Keratinocyte (primary cell): ENCODE results near the gene EIF4E1B. TPM values are rescaled to one million over a fixed set of nuclear protein-coding genes. Genes with fewer than 3 reads are reported as not detected.

Experiments used
- DNase-seq: peaks from one replicate; pipeline ENCODE4 v3.0.0-alpha.2; 2011; ENCODE audit warnings: low read depth, missing footprints, low spot score
- FAIRE-seq: peaks from 2 replicates; lab custom pipeline; 2011; peaks lifted over from hg19 to GRCh38; lab: Jason Lieb, UNC
- H2AFZ ChIP-seq: 2 replicates; pipeline ENCODE4 v1.6.0; 2012; ENCODE audit warnings: low read length, control low read depth, inconsistent platforms; ENCODE audit not compliant: control insufficient read depth
- H3K27ac ChIP-seq: 2 replicates; pipeline ENCODE4 v1.5.1; 2011; ENCODE audit warnings: low read length; ENCODE audit not compliant: control insufficient read depth, insufficient read depth
- H3K27me3 ChIP-seq: 3 replicates; pipeline ENCODE4 v1.6.0; 2011; ENCODE audit warnings: low read length; ENCODE audit not compliant: control insufficient read depth, insufficient read depth; ENCODE audit errors: extremely low read depth
- H3K36me3 ChIP-seq, 2 experiments: 2 replicates in 1 of 2; 3 replicates in 1 of 2; pipeline ENCODE4 v1.5.1; 2011; ENCODE audit warnings: low read length in 2 of 2, mild to moderate bottlenecking in 1 of 2; ENCODE audit not compliant: control insufficient read depth in 2 of 2, insufficient read depth in 2 of 2; ENCODE audit errors: extremely low read depth in 1 of 2
- H3K4me1 ChIP-seq: 3 replicates; pipeline ENCODE4 v1.5.1; 2011; ENCODE audit warnings: low read length; ENCODE audit not compliant: control insufficient read depth, insufficient read depth; ENCODE audit errors: extremely low read depth
- H3K4me2 ChIP-seq: 3 replicates; pipeline ENCODE4 v1.6.0; 2011; ENCODE audit warnings: low read depth, low read length; ENCODE audit not compliant: control insufficient read depth, insufficient read depth; ENCODE audit errors: extremely low read depth
- H3K4me3 ChIP-seq, 3 experiments: fragments of 200-600 bp in 1 of 3; sonication (generic) in 1 of 3; 2 replicates in 2 of 3; 3 replicates in 1 of 3; pipeline ENCODE4 v1.5.1; 2011 to 2016; ENCODE audit warnings: low read length in 3 of 3, mild to moderate bottlenecking in 3 of 3, control low read depth in 2 of 3, inconsistent platforms in 1 of 3, low read depth in 1 of 3, mixed read lengths in 1 of 3, mixed run types in 1 of 3, moderate library complexity in 1 of 3; ENCODE audit not compliant: control insufficient read depth in 2 of 3, insufficient read depth in 2 of 3; ENCODE audit errors: extremely low read depth in 1 of 3
- H3K79me2 ChIP-seq: 2 replicates; pipeline ENCODE4 v1.6.0; 2012; ENCODE audit warnings: low read length; ENCODE audit not compliant: control insufficient read depth, insufficient read depth
- H3K9ac ChIP-seq: 3 replicates; pipeline ENCODE4 v1.6.0; 2011; ENCODE audit warnings: low read length; ENCODE audit not compliant: control insufficient read depth, insufficient read depth; ENCODE audit errors: extremely low read depth
- H3K9me1 ChIP-seq: 3 replicates; pipeline ENCODE4 v1.6.0; 2011; ENCODE audit warnings: low read length; ENCODE audit not compliant: control insufficient read depth, insufficient read depth; ENCODE audit errors: extremely low read depth
- H3K9me3 ChIP-seq: 2 replicates; pipeline ENCODE4 v1.5.1; 2012; ENCODE audit warnings: low read depth, low read length; ENCODE audit not compliant: control insufficient read depth
- H4K20me1 ChIP-seq: 3 replicates; pipeline ENCODE4 v1.6.0; 2011; ENCODE audit warnings: low read length; ENCODE audit not compliant: control insufficient read depth, insufficient read depth; ENCODE audit errors: extremely low read depth
- CTCF ChIP-seq, 3 experiments: IDR thresholded peaks in 1 of 3; conservative IDR thresholded peaks in 1 of 3; optimal IDR thresholded peaks in 1 of 3; 2 replicates in 2 of 3; 3 replicates in 1 of 3; pipeline versions ENCODE3 to v1.5.1; 2011; ENCODE audit warnings: low read length in 3 of 3, mild to moderate bottlenecking in 3 of 3, moderate library complexity in 2 of 3, control low read depth in 1 of 3, inconsistent platforms in 1 of 3; ENCODE audit not compliant: insufficient read depth in 2 of 3; ENCODE audit errors: extremely low read depth in 1 of 3
- EZH2 ChIP-seq: IDR thresholded peaks from one replicate; pipeline ENCODE4 v1.6.1; 2012; ENCODE audit warnings: inconsistent platforms, mild to moderate bottlenecking, low read length, moderate library complexity
- dilution Hi-C: fragments of 300-500 bp; cut with MboI; formaldehyde crosslinking; loops from one replicate; pipeline ENCODE4 v1.7.0; 2020; ENCODE audit warnings: low sequenced_read_pairs; ENCODE audit not compliant: extremely low pct_ligation_motif_present
- polyA plus RNA-seq, 5 experiments: library from polyadenylated mRNA; depleted of rRNA in 3 of 5; stranded (reverse) in 3 of 5; stranded (forward) in 1 of 5; unstranded in 1 of 5; fragments of >200 nt; gene quantifications; 1 replicate in 1 of 5; 2 replicates in 3 of 5; 3 replicates in 1 of 5; pipeline versions ENCODE4 v1.2.1 to v1.2.3, GENCODE V29; 2011 to 2012; ENCODE audit warnings: missing spikeins in 2 of 5, low read depth in 1 of 5, low replicate concordance in 1 of 5

The EIF4E1B gene
- polyA plus RNA-seq, 1 donor (not counting 4 experiments of a cell fraction or from before 2014, with no cell fraction given): not detected

- Histone ChIP-seq H3K27me3 (peaks cover 35% of the 10 kb centered on the region), H4K20me1 (no peaks in the 10 kb centered on the region), H3K9me3 (no peaks in the 10 kb centered on the region), H3K79me2 (no peaks in the 10 kb centered on the region), H3K4me1 (peaks cover 13% of the 10 kb centered on the region), H3K27ac (no peak overlapping the region), H3K9ac (no peak overlapping the region), H3K9me1 (no peaks in the 10 kb centered on the region), H3K36me3 (no peaks in the 10 kb centered on the region), H3K4me3 (no peak overlapping the region), H3K4me2 (no peak overlapping the region), H2AFZ (no peak overlapping the region)
- dilution Hi-C loops: no loop called here
- FAIRE-seq (no peak), DNase-seq (no peak)
- TF ChIP-seq CTCF (optimal IDR thresholded peaks at IDR 0.05 in 1 of 3, IDR thresholded peaks at IDR 0.05 in 1 of 3, conservative IDR thresholded peaks at IDR 0.05 in 1 of 3; ENCODE audit: extremely low read depth in 1 of 3, insufficient read depth in 2 of 3, low read length in 3 of 3): no peak
- no peak for TF ChIP-seq EZH2
These were observed 3.1 kb downstream of the EIF4E1B start for GRCh38 chr5:176633598-176633997.

- TF ChIP-seq EZH2 (no peak), CTCF (optimal IDR thresholded peaks at IDR 0.05 in 1 of 3, IDR thresholded peaks at IDR 0.05 in 1 of 3, conservative IDR thresholded peaks at IDR 0.05 in 1 of 3; ENCODE audit: extremely low read depth in 1 of 3, insufficient read depth in 2 of 3, low read length in 3 of 3) (no peak)
- Histone ChIP-seq H3K27ac (no peak overlapping the region), H3K9ac (no peak overlapping the region), H3K36me3 (no peaks in the 10 kb centered on the region), H3K9me1 (no peaks in the 10 kb centered on the region), H3K9me3 (no peaks in the 10 kb centered on the region), H4K20me1 (no peaks in the 10 kb centered on the region), H2AFZ (no peak overlapping the region), H3K27me3 (peaks cover 17% of the 10 kb centered on the region), H3K4me2 (no peak overlapping the region), H3K79me2 (no peaks in the 10 kb centered on the region), H3K4me1 (no peaks in the 10 kb centered on the region), H3K4me3 (no peak overlapping the region)
- FAIRE-seq (no peak), DNase-seq (no peak)
- dilution Hi-C loops: no loop called here
These were observed 6.0 kb downstream of the EIF4E1B start for GRCh38 chr5:176636426-176636825.
